Measurements from ENCODE around the gene BRAF.
A peak's percentile ranks its signal among the peaks of the same experiment; 100 is the strongest.

BRAF gene

GRCh38 chr7:140873434-140873833, 51.3 kb downstream of the BRAF start:
- ChIA-PET POLR2A (no interaction called here), CTCF (no interaction called here)
- Histone ChIP-seq H3K4me3 (ENCODE audit: low read depth, low read length) (no peak overlapping the region), H3K36me3 (ENCODE audit: control insufficient read depth in 2 of 2, insufficient read depth in 1 of 2, low read length in 2 of 2) (no peaks in the 10 kb centered on the region; a peak in 1 of 3 replicates), H3K27ac (ENCODE audit: extremely low read depth, low read depth, low read length) (no peak overlapping the region), H3K4me1 (ENCODE audit: control insufficient read depth, insufficient read depth, low read length) (no peaks in the 10 kb centered on the region), H3K9me3 (ENCODE audit: control insufficient read depth, insufficient read depth, low read depth, low read length) (no peaks in the 10 kb centered on the region)
- TF ChIP-seq ZNF2 (tag by site-specific recombination; IDR thresholded peaks at IDR 0.05) = no peak
- no peak for TF ChIP-seq GLI2 (tag by site-specific recombination; IDR thresholded peaks at IDR 0.05; ENCODE audit: borderline replicate concordance, low read depth)
- TF ChIP-seq ZFP69B (tag by site-specific recombination; IDR thresholded peaks at IDR 0.05) = no peak

GRCh38 chr7:140870003-140870402, 54.7 kb downstream of the BRAF start:
- TF ChIP-seq PRDM1 (tag by site-specific recombination; IDR thresholded peaks at IDR 0.05) (0 out of 2 replicates have a peak, but pooled peaks have one; percentile 4), ZNF558 (tag by site-specific recombination; IDR thresholded peaks at IDR 0.05) (no peak), ZNF600 (tag by site-specific recombination; IDR thresholded peaks at IDR 0.05) (peak; percentile 32; the same call in 1 of the 2 replicates)
- H3K4me3 ChIP-seq (ENCODE audit: low read depth, low read length) = no peak overlapping the region
- no peak overlapping the region for H3K27ac ChIP-seq (ENCODE audit: extremely low read depth, low read depth, low read length)
- H3K9me3 ChIP-seq (ENCODE audit: control insufficient read depth, insufficient read depth, low read depth, low read length) = no peaks in the 10 kb centered on the region
- CTCF ChIA-PET = interaction anchor here (0.7 kb wide), 1 partner anchor 409 kb away, joined by 3 read pairs; no protein-coding TSS in a partner anchor
- H3K4me1 ChIP-seq (ENCODE audit: control insufficient read depth, insufficient read depth, low read length) = no peaks in the 10 kb centered on the region
- POLR2A ChIA-PET = no interaction called here
- no peaks in the 10 kb centered on the region; a peak in 1 of 3 replicates for H3K36me3 ChIP-seq (ENCODE audit: control insufficient read depth in 2 of 2, insufficient read depth in 1 of 2, low read length in 2 of 2)

- H3K27ac ChIP-seq (ENCODE audit: extremely low read depth, low read depth, low read length) = no peak overlapping the region
- POLR2A ChIA-PET = no interaction called here
- no peaks in the 10 kb centered on the region; a peak in 1 of 3 replicates for H3K36me3 ChIP-seq (ENCODE audit: control insufficient read depth in 2 of 2, insufficient read depth in 1 of 2, low read length in 2 of 2)
- CTCF ChIA-PET = no interaction called here
- H3K4me3 ChIP-seq (ENCODE audit: low read depth, low read length) = no peak overlapping the region
- TF ChIP-seq ZNF362 (tag by site-specific recombination; IDR thresholded peaks at IDR 0.05) (0 out of 2 replicates have a peak, but pooled peaks have one; percentile 37), ZNF37A (tag by site-specific recombination; IDR thresholded peaks at IDR 0.05) (no peak), ZNF266 (tag by site-specific recombination; IDR thresholded peaks at IDR 0.05; ENCODE audit: low read depth) (no peak)
- H3K9me3 ChIP-seq (ENCODE audit: control insufficient read depth, insufficient read depth, low read depth, low read length) = no peaks in the 10 kb centered on the region
- H3K4me1 ChIP-seq (ENCODE audit: control insufficient read depth, insufficient read depth, low read length) = no peaks in the 10 kb centered on the region
These were observed 55.3 kb downstream of the BRAF start for GRCh38 chr7:140869430-140869829.

- Histone ChIP-seq H3K36me3 (ENCODE audit: control insufficient read depth in 2 of 2, insufficient read depth in 1 of 2, low read length in 2 of 2) (no peaks in the 10 kb centered on the region), H3K9me3 (ENCODE audit: control insufficient read depth, insufficient read depth, low read depth, low read length) (no peaks in the 10 kb centered on the region), H3K27ac (ENCODE audit: extremely low read depth, low read depth, low read length) (no peak overlapping the region), H3K4me1 (ENCODE audit: control insufficient read depth, insufficient read depth, low read length) (no peaks in the 10 kb centered on the region), H3K4me3 (ENCODE audit: low read depth, low read length) (no peak overlapping the region)
- ChIA-PET POLR2A (no interaction called here), CTCF (interaction anchor here (0.8 kb wide), 1 partner anchor 15 kb away, joined by 5 read pairs; no protein-coding TSS in a partner anchor)
- no peak for TF ChIP-seq GLIS2 (tag by site-specific recombination; IDR thresholded peaks at IDR 0.05)
- 0 out of 2 replicates have a peak, but pooled peaks have one; percentile 59 for TF ChIP-seq TRIM28 (IDR thresholded peaks at IDR 0.05; ENCODE audit: borderline replicate concordance, low read length)
- no peak for TF ChIP-seq ZNF549 (tag by site-specific recombination; IDR thresholded peaks at IDR 0.05)
These were observed 57.0 kb downstream of the BRAF start for GRCh38 chr7:140867467-140868462.

GRCh38 chr7:140866926-140867325, 57.8 kb downstream of the BRAF start:
- Histone ChIP-seq H3K27ac (ENCODE audit: extremely low read depth, low read depth, low read length) (no peak overlapping the region), H3K9me3 (ENCODE audit: control insufficient read depth, insufficient read depth, low read depth, low read length) (no peaks in the 10 kb centered on the region), H3K4me1 (ENCODE audit: control insufficient read depth, insufficient read depth, low read length) (no peaks in the 10 kb centered on the region), H3K4me3 (ENCODE audit: low read depth, low read length) (no peak overlapping the region), H3K36me3 (ENCODE audit: control insufficient read depth in 2 of 2, insufficient read depth in 1 of 2, low read length in 2 of 2) (no peaks in the 10 kb centered on the region)
- ChIA-PET CTCF (no interaction called here), POLR2A (interaction anchor here (0.8 kb wide), 1 partner anchor 10 kb away, joined by 4 read pairs; no protein-coding TSS in a partner anchor)
- TF ChIP-seq ZNF792 (tag by site-specific recombination; IDR thresholded peaks at IDR 0.05) (no peak), ZNF223 (tag by site-specific recombination; IDR thresholded peaks at IDR 0.05) (no peak), PRDM6 (tag by site-specific recombination; IDR thresholded peaks at IDR 0.05) (no peak), ZNF501 (tag by site-specific recombination; IDR thresholded peaks at IDR 0.05) (no peak), ZNF837 (tag by site-specific recombination; IDR thresholded peaks at IDR 0.05) (no peak), ZNF398 (tag by site-specific recombination; IDR thresholded peaks at IDR 0.05) (no peak), ZNF658 (tag by site-specific recombination; IDR thresholded peaks at IDR 0.05) (no peak), ZNF292 (tag by site-specific recombination; IDR thresholded peaks at IDR 0.05; ENCODE audit: borderline replicate concordance, low read depth) (no peak)

Measured in HEK293 (cell line).